B cell (primary cell): ENCODE results near the gene SOX8. TPM values are rescaled to one million over a fixed set of nuclear protein-coding genes. Genes with fewer than 3 reads are reported as not detected.

Experiments
- ATAC-seq: fragments of 200-7000 bp; cut with Tn5 transposase; one replicate; pipeline ENCODE4 v1.10.0; 2021; ENCODE audit warnings: low read depth, mild to moderate bottlenecking, moderate number of reproducible peaks, moderate library complexity
- CTCF ChIA-PET: fragments of 350-600 bp; sonication (Branson Sonifier 250); formaldehyde crosslinking; loops from one replicate; lab custom pipeline; 2021; ENCODE audit warnings: antibody characterized with exemption, inconsistent platforms; lab: Charles Lee
- POLR2A ChIA-PET: fragments of 350-600 bp; sonication (Branson Sonifier 250); formaldehyde crosslinking; loops from one replicate; lab custom pipeline; 2021; ENCODE audit warnings: antibody characterized with exemption; lab: Charles Lee
- DNase-seq: peaks from one replicate; pipeline ENCODE4 v3.0.0; 2013
- H2AFZ ChIP-seq: 2 replicates; pipeline ENCODE4 v1.6.1; 2012; ENCODE audit warnings: mild to moderate bottlenecking, low read depth, low read length; ENCODE audit not compliant: insufficient read depth, poor library complexity, severe bottlenecking
- H3K27ac ChIP-seq, 2 donors: 1 replicate in 1 of 2; 2 replicates in 1 of 2; pipeline ENCODE4 v1.5.1; 2012 to 2013; ENCODE audit warnings: low read length in 2 of 2, mild to moderate bottlenecking in 2 of 2, moderate library complexity in 1 of 2
- H3K27me3 ChIP-seq, 4 experiments: fragments of 200-600 bp in 1 of 4; sonication (generic) in 1 of 4; replicated peaks in 1 of 4; 1 replicate in 2 of 4; 2 replicates in 2 of 4; pipeline versions ENCODE4 v1.6.1 to v1.7.0; 2013 to 2016; ENCODE audit warnings: low read length in 3 of 4, mild to moderate bottlenecking in 2 of 4, mixed read lengths in 1 of 4, moderate library complexity in 1 of 4; ENCODE audit not compliant: insufficient read depth in 4 of 4, control insufficient read depth in 3 of 4; ENCODE audit errors: control extremely low read depth in 1 of 4
- H3K36me3 ChIP-seq, 2 experiments: replicated peaks in 1 of 2; 1 replicate in 1 of 2; 2 replicates in 1 of 2; pipeline versions ENCODE4 v1.6.1 to v1.7.1; 2013; ENCODE audit warnings: low read length in 1 of 2; ENCODE audit not compliant: insufficient read depth in 2 of 2, control insufficient read depth in 1 of 2; ENCODE audit errors: control extremely low read depth in 1 of 2, extremely low read depth in 1 of 2
- H3K4me1 ChIP-seq, 2 donors: fragments of 200-600 bp in 1 of 2; sonication (generic) in 1 of 2; 1 replicate in 1 of 2; 2 replicates in 1 of 2; pipeline versions ENCODE4 v1.5.1 to v1.6.1; 2013 to 2017; ENCODE audit warnings: low read length in 2 of 2; ENCODE audit not compliant: control insufficient read depth in 2 of 2, insufficient read depth in 2 of 2
- H3K4me2 ChIP-seq: replicated peaks from 2 replicates; pipeline ENCODE3; 2012; ENCODE audit warnings: mild to moderate bottlenecking, low read depth, low read length; ENCODE audit not compliant: poor library complexity, severe bottlenecking
- H3K4me3 ChIP-seq, 5 experiments: fragments of 200-600 bp in 1 of 5; sonication (generic) in 1 of 5; 1 replicate in 3 of 5; 2 replicates in 2 of 5; pipeline versions ENCODE4 v1.5.1 to v1.7.0; 2011 to 2016; ENCODE audit warnings: low read length in 4 of 5, mild to moderate bottlenecking in 4 of 5, low read depth in 2 of 5, control low read depth in 1 of 5, moderate library complexity in 1 of 5; ENCODE audit not compliant: insufficient read depth in 1 of 5; ENCODE audit errors: control extremely low read depth in 1 of 5, extremely low read depth in 1 of 5
- H3K79me2 ChIP-seq: fragments of 200-600 bp; sonication (generic); one replicate; pipeline ENCODE4 v1.6.0; 2016; ENCODE audit warnings: low read length; ENCODE audit not compliant: control insufficient read depth, insufficient read depth
- H3K9ac ChIP-seq: fragments of 200-600 bp; sonication (generic); 2 replicates; pipeline ENCODE4 v1.6.1; 2017; ENCODE audit warnings: mild to moderate bottlenecking, low read length, moderate library complexity
- H3K9me3 ChIP-seq, 3 donors: one replicate each; pipeline versions ENCODE4 v1.6.1 to v1.7.1; 2013; ENCODE audit warnings: low read length in 2 of 3; ENCODE audit not compliant: control insufficient read depth in 2 of 3, insufficient read depth in 1 of 3; ENCODE audit errors: control extremely low read depth in 1 of 3
- H4K20me1 ChIP-seq: 2 replicates; pipeline ENCODE4 v1.6.0; 2012; ENCODE audit warnings: mild to moderate bottlenecking, low read length; ENCODE audit not compliant: insufficient read depth, control insufficient read depth, poor library complexity, severe bottlenecking
- H3K27ac Mint-ChIP-seq: one replicate; pipeline ENCODE4 v1.8.0; 2021; ENCODE audit warnings: mixed read lengths
- H3K27me3 Mint-ChIP-seq: one replicate; pipeline ENCODE4 v1.8.0; 2021; ENCODE audit warnings: mixed read lengths
- H3K4me1 Mint-ChIP-seq: one replicate; pipeline ENCODE4 v1.8.0; 2021; ENCODE audit warnings: mixed read lengths
- H3K4me3 Mint-ChIP-seq: one replicate; pipeline ENCODE4 v1.8.0; 2021; ENCODE audit warnings: mixed read lengths
- H3K9me3 Mint-ChIP-seq: one replicate; pipeline ENCODE4 v1.8.0; 2022; ENCODE audit warnings: mixed read lengths; ENCODE audit not compliant: insufficient read depth
- CTCF ChIP-seq: fragments of 200-600 bp; IDR thresholded peaks from one replicate; pipeline ENCODE4 v1.8.0; 2022; ENCODE audit warnings: antibody characterized with exemption, mild to moderate bottlenecking
- EZH2 ChIP-seq: IDR thresholded peaks from 2 replicates; pipeline ENCODE4 v1.6.1; 2012; ENCODE audit warnings: borderline replicate concordance, low read depth, mild to moderate bottlenecking, moderate library complexity, low read length; ENCODE audit not compliant: insufficient read depth, poor library complexity, severe bottlenecking
- WGBS: methylation state at CpG from one replicate; pipeline ENCODE4 v1.1.5; 2013; ENCODE audit warnings: missing lambda C conversion rate; ENCODE audit not compliant: insufficient coverage; 5-methylcytosine and 5-hydroxymethylcytosine counted together
- intact Hi-C: fragments of 100-400 bp; cut with micrococcal nuclease; formaldehyde crosslinking; loops from one replicate; pipeline ENCODE4 v1.10.0; 2022
- polyA plus RNA-seq: library from polyadenylated mRNA; depleted of rRNA; stranded (reverse); fragments of >200 nt; gene quantifications from 2 replicates; pipeline ENCODE4 v1.2.3, GENCODE V29; 2012
- total RNA-seq, 2 donors: library from RNA; stranded (reverse); fragments of 120-200 nt in 1 of 2; gene quantifications; 1 replicate in 1 of 2; 2 replicates in 1 of 2; pipeline versions ENCODE4 v1.2.3 to v1.2.4, GENCODE V29; 2013 to 2022

The SOX8 gene
- total and polyA plus RNA-seq, 2 donors (not counting 1 experiment from before 2014, with no cell fraction given) = 0.03 to 1.2 TPM

- peaks cover 3% of the 10 kb centered on the region for H3K27me3 Mint-ChIP-seq
- ChIA-PET CTCF (no interaction called here), POLR2A (no interaction called here)
- intact Hi-C loops = no loop called here
- peaks cover 0 to 5% (median 0%) of the 10 kb centered on the region in 3 donors for H3K9me3 ChIP-seq
- DNase-seq (no peak), ATAC-seq (no peak)
- no peak overlapping the region for H3K4me3 ChIP-seq
- no peak overlapping the region for H2AFZ ChIP-seq
- H4K20me1 ChIP-seq = no peaks in the 10 kb centered on the region
- TF ChIP-seq EZH2 (no peak), CTCF (no peak)
- H3K79me2 ChIP-seq = no peaks in the 10 kb centered on the region
- no peaks in the 10 kb centered on the region for H3K4me1 Mint-ChIP-seq
- H3K4me3 Mint-ChIP-seq = no peak overlapping the region
- H3K9ac ChIP-seq = no peak overlapping the region
- no peak overlapping the region for H3K27ac Mint-ChIP-seq
- no peaks in the 10 kb centered on the region for H3K9me3 Mint-ChIP-seq
- peaks cover 0 to 6% (median 0%) of the 10 kb centered on the region in 4 experiments for H3K27me3 ChIP-seq
- H3K36me3 ChIP-seq = no peaks in the 10 kb centered on the region
- H3K27ac ChIP-seq = no peak overlapping the region
- H3K4me2 ChIP-seq = no peak overlapping the region
- H3K4me1 ChIP-seq = no peaks in the 10 kb centered on the region
- 89% methylated on average over 62 of the region's 66 CpGs for WGBS
These were observed 37.9 kb downstream of the SOX8 start for GRCh38 chr16:1019231-1020090.

GRCh38 chr16:1020091-1020399 lies 38.5 kb downstream of the SOX8 start:
- H3K9me3 ChIP-seq = peaks cover 0 to 6% (median 0%) of the 10 kb centered on the region in 3 donors
- H3K4me3 ChIP-seq = no peak overlapping the region
- peaks cover 0 to 6% (median 0%) of the 10 kb centered on the region in 4 experiments for H3K27me3 ChIP-seq
- H3K4me1 ChIP-seq = no peaks in the 10 kb centered on the region
- H3K4me2 ChIP-seq = no peak overlapping the region
- H3K9ac ChIP-seq = no peak overlapping the region
- 86% methylated on average over 11 of the region's 11 CpGs for WGBS
- H3K27ac ChIP-seq = no peak overlapping the region
- Mint-ChIP-seq H3K27me3 (peaks cover 3% of the 10 kb centered on the region), H3K27ac (no peak overlapping the region), H3K4me3 (no peak overlapping the region), H3K9me3 (no peaks in the 10 kb centered on the region), H3K4me1 (no peaks in the 10 kb centered on the region)
- no peak for DNase-seq
- no peak for TF ChIP-seq CTCF
- no peak for TF ChIP-seq EZH2
- no peaks in the 10 kb centered on the region for H3K36me3 ChIP-seq
- ChIA-PET POLR2A (no interaction called here), CTCF (no interaction called here)
- H4K20me1 ChIP-seq = no peaks in the 10 kb centered on the region
- intact Hi-C loops = no loop called here
- ATAC-seq = no peak
- H2AFZ ChIP-seq = no peak overlapping the region
- H3K79me2 ChIP-seq = no peaks in the 10 kb centered on the region
